HG02938 (cell line): Measurements from ENCODE around the gene MRPL39.
A peak's percentile ranks its signal among the peaks of the same experiment; 100 is the strongest.
"Not testable (repeated sequence)": the region's sequence is repeated elsewhere in the genome, so short reads cannot be mapped to it uniquely, and the experiment has no call there.

Experiments used
- ATAC-seq: cut with Tn5 transposase; IDR thresholded peaks from one replicate; pipeline ENCODE4 v1.9.1; 2021; ENCODE audit warnings: mild to moderate bottlenecking, moderate library complexity; ENCODE audit not compliant: unreplicated experiment

Gene MRPL39

GRCh38 chr21:25607151-25608043, at the start of gene MRPL39:
MRPL39 (minus strand) TSS chr21:25607481; CDS start chr21:25607475, 6 bp downstream.
- ATAC-seq = peak; percentile 90

GRCh38 chr21:25656412-25656811, 49.1 kb upstream of the MRPL39 start:
- ATAC-seq = no peak

- no peak for ATAC-seq
Measured at GRCh38 chr21:25649146-25649545, 41.9 kb upstream of the MRPL39 start.

- ATAC-seq = no peak
Measured at GRCh38 chr21:25647647-25648046, 40.4 kb upstream of the MRPL39 start.

GRCh38 chr21:25646474-25646873, 39.2 kb upstream of the MRPL39 start:
- no peak for ATAC-seq

- ATAC-seq = no peak
Measured at GRCh38 chr21:25643486-25643885, 36.2 kb upstream of the MRPL39 start.

- no peak for ATAC-seq
Measured at GRCh38 chr21:25640943-25641292, 33.6 kb upstream of the MRPL39 start.

- ATAC-seq = peak; percentile 14
Measured at GRCh38 chr21:25640202-25640942, 33.1 kb upstream of the MRPL39 start.

GRCh38 chr21:25639551-25640201, 32.4 kb upstream of the MRPL39 start:
- ATAC-seq = peak; percentile 69

GRCh38 chr21:25638660-25639550, 31.6 kb upstream of the MRPL39 start, which contains the start of gene JAM2:
JAM2 (plus strand) TSS chr21:25639258; CDS start chr21:25639822, 564 bp downstream.
- ATAC-seq = peak; percentile 38

- no peak for ATAC-seq
Measured at GRCh38 chr21:25637851-25638659, 30.8 kb upstream of the MRPL39 start.

GRCh38 chr21:25636727-25637126, 29.4 kb upstream of the MRPL39 start:
- no peak for ATAC-seq

GRCh38 chr21:25635310-25635709, 28.0 kb upstream of the MRPL39 start:
- no peak for ATAC-seq

GRCh38 chr21:25632296-25632695, 25.0 kb upstream of the MRPL39 start:
- no peak for ATAC-seq

- ATAC-seq = no peak
Measured at GRCh38 chr21:25626757-25627156, 19.5 kb upstream of the MRPL39 start.

GRCh38 chr21:25625776-25626555, 18.7 kb upstream of the MRPL39 start:
- ATAC-seq = not testable (repeated sequence)

- ATAC-seq = no peak
Measured at GRCh38 chr21:25625036-25625435, 17.8 kb upstream of the MRPL39 start.

GRCh38 chr21:25624511-25624910, 17.2 kb upstream of the MRPL39 start:
- no peak for ATAC-seq

GRCh38 chr21:25619198-25619597, 11.9 kb upstream of the MRPL39 start:
- ATAC-seq = no peak
